NCI-H2029 (cell line): Measurements from ENCODE around the gene C3orf85.
A peak's percentile ranks its signal among the peaks of the same experiment; 100 is the strongest.

Source experiments
- DNase-seq: peaks from one replicate; lab custom pipeline; 2025; lab: John Stamatoyannopoulos, UW

The C3orf85 gene

DNA sequence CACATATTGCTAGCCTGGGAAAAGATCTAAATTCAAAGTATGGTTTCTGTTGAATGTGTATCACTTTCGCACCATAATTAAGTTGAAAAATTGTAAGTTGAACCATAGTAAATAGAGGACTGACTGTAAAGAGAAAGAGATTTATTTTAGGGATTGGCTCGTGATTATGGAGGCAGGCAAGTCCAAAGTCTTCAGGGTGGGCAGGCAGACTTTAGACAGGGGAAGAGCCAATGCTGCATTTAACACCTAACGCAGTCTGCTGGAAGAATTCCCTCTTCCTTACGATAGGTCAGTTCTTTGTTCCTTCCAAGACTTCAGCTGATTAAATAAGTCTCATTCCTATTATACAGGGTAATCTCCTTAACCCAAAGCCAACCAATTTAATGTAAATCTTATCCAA is 15.8 kb downstream of the C3orf85 start:
- DNase-seq = no peak

DNA sequence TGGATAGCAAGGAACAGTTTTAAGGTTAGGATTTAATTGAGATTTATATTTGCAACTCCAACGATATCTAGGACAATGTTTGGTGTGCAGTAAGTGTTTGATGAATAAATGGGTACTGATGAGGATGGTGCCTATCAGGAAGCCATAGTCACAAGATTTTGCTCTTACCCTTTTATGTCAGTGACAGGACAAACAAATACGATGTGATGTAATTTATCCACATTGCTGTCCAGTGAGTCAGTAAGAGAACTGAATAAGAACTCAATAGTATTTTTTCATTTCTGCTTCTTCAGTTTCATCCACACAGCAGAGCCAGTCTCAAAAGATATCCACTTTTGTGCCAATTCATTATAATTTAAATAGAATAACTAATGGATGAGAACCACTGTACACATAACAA is 18.5 kb downstream of the C3orf85 start:
- no peak for DNase-seq

DNA sequence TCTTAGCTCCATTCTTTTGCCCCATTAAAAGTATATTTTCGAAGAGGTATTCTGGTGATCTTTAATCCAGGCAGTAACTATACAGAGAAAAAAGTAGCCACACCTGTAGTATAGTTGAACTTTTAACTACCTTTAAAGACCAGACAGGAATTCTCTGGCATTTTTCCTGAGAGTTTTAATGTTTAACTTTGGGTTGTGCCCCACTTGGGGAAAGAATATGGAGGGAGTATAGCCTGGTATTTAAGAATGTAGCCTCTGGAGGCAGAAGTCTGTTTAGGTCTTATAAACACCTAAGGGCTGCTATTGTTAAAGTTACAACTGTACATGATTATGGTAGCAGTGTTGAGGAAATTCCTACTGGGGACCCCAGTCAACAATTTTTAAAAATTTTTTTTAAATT is 19.3 kb downstream of the C3orf85 start:
- DNase-seq = no peak

DNA sequence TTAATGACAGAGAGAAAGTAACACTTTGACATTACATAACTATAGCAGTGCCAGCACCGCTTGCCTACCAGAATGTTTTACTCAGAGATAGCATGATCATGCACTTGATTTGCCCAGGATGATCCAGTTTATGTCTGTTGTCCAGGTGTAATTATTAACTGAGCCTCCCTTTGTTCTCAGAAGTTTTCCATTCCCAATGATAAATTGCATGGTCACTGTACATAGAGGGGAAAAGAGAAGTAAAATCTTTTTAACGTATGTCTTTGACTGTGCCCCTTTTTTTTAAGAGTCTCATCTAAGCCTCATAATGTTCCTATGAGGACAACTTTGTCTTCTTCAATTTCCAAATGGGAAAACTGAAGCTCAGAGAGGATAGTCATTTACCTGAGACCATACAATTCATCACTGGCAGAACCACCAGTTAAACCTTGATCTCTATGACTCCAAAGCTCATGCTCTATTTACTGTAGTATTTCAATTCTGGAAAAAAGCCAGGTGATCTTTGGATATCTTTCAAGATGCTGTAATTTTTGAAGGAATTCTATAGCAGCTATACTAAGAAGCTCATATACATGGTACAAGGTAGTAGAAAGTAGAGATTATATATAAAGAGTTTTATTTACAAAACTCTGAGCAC is 25.1 kb downstream of the C3orf85 start:
- no peak for DNase-seq

DNA sequence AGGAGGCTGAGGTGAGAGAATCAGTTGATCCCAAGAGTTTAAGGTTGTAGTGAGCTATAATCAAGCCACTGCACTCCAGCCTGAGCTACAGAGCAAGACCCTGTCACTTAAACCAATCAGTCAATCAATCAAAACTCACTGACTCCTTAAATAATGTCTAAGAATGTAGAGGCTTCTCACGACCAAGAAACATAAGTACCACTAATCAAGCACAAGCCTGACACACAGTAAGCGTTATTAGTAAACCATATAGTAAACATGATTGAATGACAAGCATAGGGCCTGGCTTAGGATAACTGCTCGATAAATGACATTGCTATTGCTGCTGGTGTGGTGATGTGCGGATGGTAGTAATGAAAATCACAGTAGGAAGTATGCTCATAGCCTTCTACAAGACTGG is 29.4 kb downstream of the C3orf85 start:
- no peak for DNase-seq

DNA sequence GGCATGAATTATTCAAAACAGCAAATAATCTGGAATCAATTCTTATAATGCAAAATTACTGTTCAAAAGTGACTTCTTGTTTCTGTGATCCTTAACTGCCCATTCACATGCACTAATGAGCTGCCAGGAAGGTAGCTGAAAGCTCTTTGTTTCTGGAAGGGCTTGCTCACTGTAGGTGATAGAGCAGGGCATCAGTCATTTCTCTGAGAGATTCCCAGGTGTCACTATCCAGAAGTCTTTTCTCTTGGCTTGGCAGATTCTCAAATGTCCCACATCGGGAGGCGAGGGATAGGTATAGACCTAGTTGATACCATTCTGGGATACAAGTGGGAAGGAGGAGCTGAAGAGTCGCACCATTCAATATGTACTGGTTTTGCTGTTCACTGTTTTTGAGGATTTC is 35.0 kb downstream of the C3orf85 start:
- DNase-seq = no peak

DNA sequence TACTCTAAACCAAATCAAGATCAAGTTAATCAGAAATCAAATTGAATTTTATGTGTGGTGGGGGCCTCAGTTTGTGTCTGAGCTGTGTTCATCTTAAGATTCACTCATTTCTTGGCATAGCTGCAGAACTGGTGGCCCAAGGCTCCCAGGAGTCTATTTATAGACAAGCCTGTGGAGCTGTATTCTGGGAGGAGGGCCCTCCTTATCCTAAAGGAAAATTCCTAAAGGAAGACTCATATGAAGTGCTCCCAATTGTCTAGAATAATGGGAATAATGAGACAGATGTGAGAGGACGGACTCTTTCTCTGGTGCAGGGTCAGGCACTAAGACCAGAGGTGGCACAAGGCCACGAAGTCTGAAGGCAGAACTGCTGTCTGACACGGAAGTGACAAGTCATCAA is 38.9 kb downstream of the C3orf85 start:
- DNase-seq = no peak

DNA sequence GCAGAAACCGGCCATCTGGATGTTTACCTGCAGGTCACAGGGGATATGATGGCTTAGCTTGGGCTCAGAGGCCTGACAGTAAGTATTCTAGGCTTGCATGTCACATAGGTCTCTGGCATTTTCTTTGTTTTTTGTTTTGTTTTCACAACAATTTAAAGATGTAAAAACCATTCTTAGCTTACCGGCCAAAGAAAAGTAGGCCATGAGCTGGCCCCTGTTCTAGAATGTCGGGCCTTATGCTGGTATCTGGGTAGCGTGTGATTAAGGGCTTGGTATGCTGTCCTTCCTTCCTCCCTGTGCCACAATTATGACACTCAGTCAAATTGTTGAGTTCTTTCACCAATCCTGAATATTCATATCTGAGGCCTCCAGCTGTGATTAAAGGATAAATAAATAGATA is 40.2 kb downstream of the C3orf85 start:
- no peak for DNase-seq

DNA sequence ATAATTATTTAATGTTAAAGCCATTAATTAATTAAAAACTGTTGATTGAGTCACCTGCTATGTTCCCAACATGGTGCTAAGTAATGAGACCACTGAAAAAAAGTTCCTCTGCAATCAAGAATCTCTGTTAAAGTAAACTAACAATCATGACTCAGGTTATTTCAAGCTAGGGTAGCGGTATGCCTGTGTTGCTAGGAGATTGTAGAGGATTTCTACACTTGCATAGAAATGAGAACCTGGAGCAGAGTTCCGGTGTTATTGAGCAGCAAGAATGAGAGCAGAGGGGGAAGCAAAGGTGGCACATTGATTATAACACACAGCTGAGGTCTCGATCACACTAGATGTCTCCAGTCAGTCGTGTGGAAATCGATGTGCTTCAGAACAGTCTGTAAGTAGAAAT is 41.4 kb downstream of the C3orf85 start:
- DNase-seq = no peak

DNA sequence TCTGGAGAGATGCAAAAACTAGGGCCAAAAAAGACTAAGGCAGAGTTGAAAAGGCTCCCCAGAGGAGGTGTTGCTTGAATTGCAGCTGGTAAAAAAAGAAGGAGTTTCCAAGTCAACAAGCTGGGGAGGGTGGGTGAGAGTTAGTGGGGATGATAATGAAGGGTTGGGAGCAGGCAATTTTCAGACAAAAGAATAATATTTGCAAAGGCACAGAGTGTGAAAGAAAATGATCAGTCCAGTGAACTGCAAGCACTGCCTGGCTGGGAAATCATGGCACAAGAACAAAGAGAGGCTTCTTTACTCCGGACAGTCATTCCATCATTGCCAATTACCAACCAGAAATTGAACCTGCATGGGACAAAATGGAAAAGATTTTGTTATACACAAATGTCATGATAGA is 42.2 kb downstream of the C3orf85 start:
- DNase-seq = no peak

DNA sequence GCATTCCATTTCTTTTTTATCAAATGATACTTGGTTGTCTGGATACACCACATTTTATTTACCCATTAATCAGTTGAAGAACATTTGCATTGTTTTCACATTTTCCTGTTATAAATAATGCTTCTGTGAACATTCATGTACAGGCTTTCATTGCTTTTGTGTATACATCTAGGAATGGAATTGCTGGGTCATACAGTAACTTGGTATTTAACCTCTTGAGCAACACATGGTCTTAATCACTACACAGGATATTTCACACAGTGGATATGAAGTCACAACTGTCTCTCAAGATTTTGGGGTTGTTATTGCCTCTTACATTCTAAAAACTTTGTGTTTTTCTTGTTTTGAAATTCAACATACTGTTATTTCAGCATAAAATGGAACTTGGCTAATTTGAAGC is 48.2 kb downstream of the C3orf85 start:
- DNase-seq = no peak

DNA sequence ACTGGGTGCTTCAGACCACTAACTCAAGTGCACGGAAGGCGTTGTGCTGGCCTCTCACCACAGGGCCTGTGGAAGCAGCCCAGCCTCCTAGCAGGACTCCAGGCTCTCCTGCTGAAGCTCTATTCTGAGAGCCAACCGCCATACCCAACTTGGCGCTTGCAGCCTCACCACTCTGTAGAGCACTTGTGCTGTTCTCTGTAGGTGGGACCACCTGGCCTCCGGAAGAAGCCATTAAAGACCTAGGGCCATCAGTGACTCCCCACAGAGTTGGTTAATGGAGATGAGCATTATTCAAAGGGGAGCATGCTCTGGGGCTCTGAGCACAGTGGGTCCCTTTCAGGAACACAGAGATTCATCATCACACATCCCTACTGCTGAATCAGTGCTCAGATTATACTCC is 50.9 kb downstream of the C3orf85 start:
- no peak for DNase-seq

DNA sequence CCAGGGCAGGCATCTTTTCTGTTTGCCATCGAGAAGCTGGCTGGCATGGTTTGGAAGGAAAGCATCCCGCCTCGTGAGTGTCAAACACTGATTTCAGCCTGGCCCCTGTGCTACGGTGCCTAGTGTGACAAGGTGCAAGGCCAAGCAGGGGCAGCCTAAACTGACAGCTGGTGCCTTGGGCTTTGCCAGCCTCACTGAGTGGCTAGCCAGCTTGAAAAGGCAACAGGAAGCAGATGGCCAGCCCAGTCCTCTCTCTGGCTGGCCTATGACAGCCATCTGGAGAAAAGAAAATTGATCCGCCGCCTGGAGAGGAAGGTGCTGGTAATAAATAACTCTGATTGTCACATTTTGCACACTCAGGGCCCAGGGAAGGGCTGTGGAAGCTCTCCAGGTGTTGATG is 52.2 kb downstream of the C3orf85 start:
- peak; percentile 11 for DNase-seq

DNA sequence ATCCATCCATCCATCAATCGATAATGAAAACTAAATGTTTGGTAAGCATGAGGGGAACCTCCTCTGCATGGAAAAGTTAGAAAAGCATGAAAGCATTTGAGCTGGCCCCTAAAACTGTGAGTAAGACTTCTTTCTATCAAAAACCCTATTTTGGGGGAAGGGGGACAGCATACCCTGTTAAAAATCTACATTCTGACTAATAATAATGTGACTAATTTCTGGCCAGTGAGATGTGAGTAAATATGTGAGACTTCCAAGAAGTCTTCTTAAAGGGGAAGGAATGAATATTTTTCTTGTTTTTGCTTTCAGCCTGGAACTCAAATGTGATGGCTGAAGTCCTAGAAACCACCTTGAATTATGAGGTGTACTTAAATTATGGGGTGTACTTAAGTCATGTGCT is 54.9 kb downstream of the C3orf85 start:
- no peak for DNase-seq

DNA sequence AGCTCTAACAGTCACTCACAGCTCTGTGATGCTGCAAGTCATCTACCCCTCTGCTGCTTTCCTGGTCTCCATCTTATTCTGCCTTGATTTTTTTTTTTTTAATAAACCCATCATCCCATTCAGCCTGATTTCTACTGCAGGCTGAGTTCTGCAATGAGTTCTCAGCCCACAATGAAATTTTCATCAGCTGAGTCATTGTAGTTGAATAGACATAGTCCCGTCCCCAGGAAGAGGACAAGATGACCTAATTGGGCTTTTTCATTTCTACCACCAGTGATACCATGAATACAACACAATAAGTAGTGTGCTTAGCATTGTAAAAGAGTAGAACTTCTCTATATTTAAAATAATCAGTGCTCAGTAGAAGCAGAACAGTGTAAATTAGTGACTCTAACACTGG is 59.3 kb downstream of the C3orf85 start:
- DNase-seq = no peak
